ENCODE measurements around the gene TLX1.

TLX1 gene

GRCh38 chr10:101120884-101121653 lies 10.0 kb upstream of the TLX1 start (continued):
- TF ChIP-seq ZBTB21 (tag by site-specific recombination; IDR thresholded peaks at IDR 0.05) (no peak), KLF8 (tag by site-specific recombination; IDR thresholded peaks at IDR 0.05) (no peak), ZNF548 (tag by site-specific recombination; IDR thresholded peaks at IDR 0.05) (no peak), SALL2 (tag by site-specific recombination; IDR thresholded peaks at IDR 0.05; ENCODE audit: borderline replicate concordance) (no peak), ZNF132 (tag by site-specific recombination; IDR thresholded peaks at IDR 0.05; ENCODE audit: borderline replicate concordance) (no peak)

DNA sequence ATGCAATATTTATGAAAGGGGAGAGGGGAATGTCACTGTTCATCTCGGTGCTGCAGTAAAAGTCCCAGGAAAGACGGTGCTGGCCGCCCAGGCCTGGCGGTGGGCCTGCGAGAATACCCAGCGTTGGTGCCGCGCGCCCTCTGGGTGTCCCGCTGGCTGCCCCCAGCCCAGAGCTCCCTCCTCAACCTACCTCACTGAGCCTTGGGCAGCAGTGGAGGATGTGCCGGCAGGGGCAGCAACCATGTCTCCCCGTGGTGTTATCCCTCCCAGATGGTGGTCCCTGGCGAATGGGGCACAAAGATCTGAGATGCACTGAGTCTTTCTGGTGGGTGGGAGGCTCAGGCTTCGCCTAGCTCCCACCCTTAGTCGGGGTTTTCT lies 9.5 kb upstream of the TLX1 start:
- ChIA-PET CTCF (interaction anchor here (2.5 kb wide), 1 partner anchor 26 kb away, joined by 13 read pairs; no protein-coding TSS in a partner anchor), POLR2A (no interaction called here)
- Histone ChIP-seq H3K4me3 (ENCODE audit: low read depth, low read length) (no peak overlapping the region), H3K4me1 (ENCODE audit: control insufficient read depth, insufficient read depth, low read length) (no peaks in the 10 kb centered on the region), H3K9me3 (ENCODE audit: control insufficient read depth, insufficient read depth, low read depth, low read length) (no peaks in the 10 kb centered on the region), H3K36me3 (ENCODE audit: control insufficient read depth in 2 of 2, insufficient read depth in 1 of 2, low read length in 2 of 2) (no peaks in the 10 kb centered on the region), H3K27ac (ENCODE audit: extremely low read depth, low read depth, low read length) (no peak overlapping the region)
- TF ChIP-seq ZNF121 (tag by site-specific recombination; IDR thresholded peaks at IDR 0.05): no peak
- TF ChIP-seq, protein P1, sequence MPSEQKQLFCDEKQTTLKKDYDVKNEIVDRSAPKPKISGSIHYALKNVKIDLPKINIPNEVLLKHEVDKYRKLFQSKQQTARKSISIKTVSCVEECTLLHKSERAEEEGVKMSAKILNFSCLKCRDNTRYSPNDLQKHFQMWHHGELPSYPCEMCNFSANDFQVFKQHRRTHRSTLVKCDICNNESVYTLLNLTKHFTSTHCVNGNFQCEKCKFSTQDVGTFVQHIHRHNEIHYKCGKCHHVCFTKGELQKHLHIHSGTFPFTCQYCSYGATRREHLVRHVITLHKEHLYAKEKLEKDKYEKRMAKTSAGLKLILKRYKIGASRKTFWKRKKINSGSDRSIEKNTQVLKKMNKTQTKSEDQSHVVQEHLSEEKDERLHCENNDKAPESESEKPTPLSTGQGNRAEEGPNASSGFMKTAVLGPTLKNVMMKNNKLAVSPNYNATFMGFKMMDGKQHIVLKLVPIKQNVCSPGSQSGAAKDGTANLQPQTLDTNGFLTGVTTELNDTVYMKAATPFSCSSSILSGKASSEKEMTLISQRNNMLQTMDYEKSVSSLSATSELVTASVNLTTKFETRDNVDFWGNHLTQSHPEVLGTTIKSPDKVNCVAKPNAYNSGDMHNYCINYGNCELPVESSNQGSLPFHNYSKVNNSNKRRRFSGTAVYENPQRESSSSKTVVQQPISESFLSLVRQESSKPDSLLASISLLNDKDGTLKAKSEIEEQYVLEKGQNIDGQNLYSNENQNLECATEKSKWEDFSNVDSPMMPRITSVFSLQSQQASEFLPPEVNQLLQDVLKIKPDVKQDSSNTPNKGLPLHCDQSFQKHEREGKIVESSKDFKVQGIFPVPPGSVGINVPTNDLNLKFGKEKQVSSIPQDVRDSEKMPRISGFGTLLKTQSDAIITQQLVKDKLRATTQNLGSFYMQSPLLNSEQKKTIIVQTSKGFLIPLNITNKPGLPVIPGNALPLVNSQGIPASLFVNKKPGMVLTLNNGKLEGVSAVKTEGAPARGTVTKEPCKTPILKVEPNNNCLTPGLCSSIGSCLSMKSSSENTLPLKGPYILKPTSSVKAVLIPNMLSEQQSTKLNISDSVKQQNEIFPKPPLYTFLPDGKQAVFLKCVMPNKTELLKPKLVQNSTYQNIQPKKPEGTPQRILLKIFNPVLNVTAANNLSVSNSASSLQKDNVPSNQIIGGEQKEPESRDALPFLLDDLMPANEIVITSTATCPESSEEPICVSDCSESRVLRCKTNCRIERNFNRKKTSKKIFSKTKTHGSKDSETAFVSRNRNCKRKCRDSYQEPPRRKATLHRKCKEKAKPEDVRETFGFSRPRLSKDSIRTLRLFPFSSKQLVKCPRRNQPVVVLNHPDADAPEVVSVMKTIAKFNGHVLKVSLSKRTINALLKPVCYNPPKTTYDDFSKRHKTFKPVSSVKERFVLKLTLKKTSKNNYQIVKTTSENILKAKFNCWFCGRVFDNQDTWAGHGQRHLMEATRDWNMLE (tag by site-specific recombination; conservative IDR thresholded peaks at IDR 0.05; ENCODE audit: low read depth): no peak
- no peak for TF ChIP-seq ZNF514 (tag by site-specific recombination; IDR thresholded peaks at IDR 0.05)
- no peak for TF ChIP-seq ZNF140 (tag by site-specific recombination; IDR thresholded peaks at IDR 0.05)
- TF ChIP-seq, protein P2, sequence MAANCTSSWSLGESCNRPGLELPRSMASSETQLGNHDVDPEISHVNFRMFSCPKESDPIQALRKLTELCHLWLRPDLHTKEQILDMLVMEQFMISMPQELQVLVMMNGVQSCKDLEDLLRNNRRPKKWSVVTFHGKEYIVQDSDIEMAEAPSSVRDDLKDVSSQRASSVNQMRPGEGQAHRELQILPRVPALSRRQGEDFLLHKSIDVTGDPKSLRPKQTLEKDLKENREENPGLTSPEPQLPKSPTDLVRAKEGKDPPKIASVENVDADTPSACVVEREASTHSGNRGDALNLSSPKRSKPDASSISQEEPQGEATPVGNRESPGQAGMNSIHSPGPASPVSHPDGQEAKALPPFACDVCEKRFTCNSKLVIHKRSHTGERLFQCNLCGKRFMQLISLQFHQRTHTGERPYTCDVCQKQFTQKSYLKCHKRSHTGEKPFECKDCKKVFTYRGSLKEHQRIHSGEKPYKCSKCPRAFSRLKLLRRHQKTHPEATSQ (tag by site-specific recombination; IDR thresholded peaks at IDR 0.05): no peak
- TF ChIP-seq ZNF335 (tag by site-specific recombination; conservative IDR thresholded peaks at IDR 0.05): no peak
- TF ChIP-seq ZBTB48 (tag by site-specific recombination; IDR thresholded peaks at IDR 0.05): no peak
- no peak for TF ChIP-seq ZNF544 (tag by site-specific recombination; IDR thresholded peaks at IDR 0.05)
- no peak for TF ChIP-seq SETDB1 (IDR thresholded peaks at IDR 0.05; ENCODE audit: insufficient read length, low read length)
- TF ChIP-seq ZNF473 (tag by site-specific recombination; IDR thresholded peaks at IDR 0.05): no peak
- TF ChIP-seq, protein P3, sequence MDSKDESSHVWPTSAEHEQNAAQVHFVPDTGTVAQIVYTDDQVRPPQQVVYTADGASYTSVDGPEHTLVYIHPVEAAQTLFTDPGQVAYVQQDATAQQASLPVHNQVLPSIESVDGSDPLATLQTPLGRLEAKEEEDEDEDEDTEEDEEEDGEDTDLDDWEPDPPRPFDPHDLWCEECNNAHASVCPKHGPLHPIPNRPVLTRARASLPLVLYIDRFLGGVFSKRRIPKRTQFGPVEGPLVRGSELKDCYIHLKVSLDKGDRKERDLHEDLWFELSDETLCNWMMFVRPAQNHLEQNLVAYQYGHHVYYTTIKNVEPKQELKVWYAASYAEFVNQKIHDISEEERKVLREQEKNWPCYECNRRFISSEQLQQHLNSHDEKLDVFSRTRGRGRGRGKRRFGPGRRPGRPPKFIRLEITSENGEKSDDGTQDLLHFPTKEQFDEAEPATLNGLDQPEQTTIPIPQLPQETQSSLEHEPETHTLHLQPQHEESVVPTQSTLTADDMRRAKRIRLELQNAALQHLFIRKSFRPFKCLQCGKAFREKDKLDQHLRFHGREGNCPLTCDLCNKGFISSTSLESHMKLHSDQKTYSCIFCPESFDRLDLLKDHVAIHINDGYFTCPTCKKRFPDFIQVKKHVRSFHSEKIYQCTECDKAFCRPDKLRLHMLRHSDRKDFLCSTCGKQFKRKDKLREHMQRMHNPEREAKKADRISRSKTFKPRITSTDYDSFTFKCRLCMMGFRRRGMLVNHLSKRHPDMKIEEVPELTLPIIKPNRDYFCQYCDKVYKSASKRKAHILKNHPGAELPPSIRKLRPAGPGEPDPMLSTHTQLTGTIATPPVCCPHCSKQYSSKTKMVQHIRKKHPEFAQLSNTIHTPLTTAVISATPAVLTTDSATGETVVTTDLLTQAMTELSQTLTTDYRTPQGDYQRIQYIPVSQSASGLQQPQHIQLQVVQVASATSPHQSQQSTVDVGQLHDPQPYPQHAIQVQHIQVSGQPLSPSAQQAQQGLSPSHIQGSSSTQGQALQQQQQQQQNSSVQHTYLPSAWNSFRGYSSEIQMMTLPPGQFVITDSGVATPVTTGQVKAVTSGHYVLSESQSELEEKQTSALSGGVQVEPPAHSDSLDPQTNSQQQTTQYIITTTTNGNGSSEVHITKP (tag by site-specific recombination; IDR thresholded peaks at IDR 0.05): no peak
- no peak for TF ChIP-seq INSM2 (tag by site-specific recombination; IDR thresholded peaks at IDR 0.05)
- TF ChIP-seq, protein P4, sequence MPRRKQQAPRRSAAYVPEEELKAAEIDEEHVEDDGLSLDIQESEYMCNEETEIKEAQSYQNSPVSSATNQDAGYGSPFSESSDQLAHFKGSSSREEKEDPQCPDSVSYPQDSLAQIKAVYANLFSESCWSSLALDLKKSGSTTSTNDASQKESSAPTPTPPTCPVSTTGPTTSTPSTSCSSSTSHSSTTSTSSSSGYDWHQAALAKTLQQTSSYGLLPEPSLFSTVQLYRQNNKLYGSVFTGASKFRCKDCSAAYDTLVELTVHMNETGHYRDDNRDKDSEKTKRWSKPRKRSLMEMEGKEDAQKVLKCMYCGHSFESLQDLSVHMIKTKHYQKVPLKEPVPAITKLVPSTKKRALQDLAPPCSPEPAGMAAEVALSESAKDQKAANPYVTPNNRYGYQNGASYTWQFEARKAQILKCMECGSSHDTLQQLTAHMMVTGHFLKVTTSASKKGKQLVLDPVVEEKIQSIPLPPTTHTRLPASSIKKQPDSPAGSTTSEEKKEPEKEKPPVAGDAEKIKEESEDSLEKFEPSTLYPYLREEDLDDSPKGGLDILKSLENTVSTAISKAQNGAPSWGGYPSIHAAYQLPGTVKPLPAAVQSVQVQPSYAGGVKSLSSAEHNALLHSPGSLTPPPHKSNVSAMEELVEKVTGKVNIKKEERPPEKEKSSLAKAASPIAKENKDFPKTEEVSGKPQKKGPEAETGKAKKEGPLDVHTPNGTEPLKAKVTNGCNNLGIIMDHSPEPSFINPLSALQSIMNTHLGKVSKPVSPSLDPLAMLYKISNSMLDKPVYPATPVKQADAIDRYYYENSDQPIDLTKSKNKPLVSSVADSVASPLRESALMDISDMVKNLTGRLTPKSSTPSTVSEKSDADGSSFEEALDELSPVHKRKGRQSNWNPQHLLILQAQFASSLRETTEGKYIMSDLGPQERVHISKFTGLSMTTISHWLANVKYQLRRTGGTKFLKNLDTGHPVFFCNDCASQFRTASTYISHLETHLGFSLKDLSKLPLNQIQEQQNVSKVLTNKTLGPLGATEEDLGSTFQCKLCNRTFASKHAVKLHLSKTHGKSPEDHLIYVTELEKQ (tag by site-specific recombination; IDR thresholded peaks at IDR 0.05; ENCODE audit: borderline replicate concordance): no peak
- TF ChIP-seq ZNF394 (tag by site-specific recombination; IDR thresholded peaks at IDR 0.05; ENCODE audit: borderline replicate concordance): no peak
- no peak for TF ChIP-seq ZBTB17 (tag by site-specific recombination; IDR thresholded peaks at IDR 0.05)
- TF ChIP-seq ZNF654 (tag by site-specific recombination; IDR thresholded peaks at IDR 0.05; ENCODE audit: low read depth): no peak
